GM21390 (cell line): ENCODE measurements around the gene CEACAM7.
"Not testable (repeated sequence)": the region's sequence is repeated elsewhere in the genome, so short reads cannot be mapped to it uniquely, and the experiment has no call there.

Experiments used
- ATAC-seq: cut with Tn5 transposase; IDR thresholded peaks from one replicate; pipeline ENCODE4 v1.9.1; 2021; ENCODE audit not compliant: unreplicated experiment

CEACAM7 gene

DNA sequence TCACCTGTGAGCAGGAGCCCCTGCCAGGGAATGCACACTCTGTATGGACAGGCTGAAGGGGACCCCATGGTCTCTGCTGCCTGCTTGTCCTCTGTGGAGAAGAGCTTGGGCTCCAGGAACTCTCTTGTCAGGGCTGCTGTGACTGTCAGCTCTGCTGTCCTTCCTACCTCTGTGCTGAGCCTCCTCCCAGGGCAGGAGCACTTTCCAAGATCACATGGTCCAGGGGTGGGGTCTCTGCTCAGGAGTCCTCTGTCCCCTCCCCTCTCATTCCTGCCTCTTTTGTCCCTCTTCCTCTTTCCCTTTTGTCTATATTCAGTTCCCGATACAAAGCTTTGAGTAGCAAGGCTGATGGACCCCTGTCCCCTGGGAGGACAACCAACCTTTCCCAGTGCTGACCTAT, at the start of gene CEACAM7:
Gene CEACAM7 (minus strand): TSS at position 173 of the 400 bp plus-strand sequence. CDS start 105 bp downstream, at position 68.
- ATAC-seq: no peak

DNA sequence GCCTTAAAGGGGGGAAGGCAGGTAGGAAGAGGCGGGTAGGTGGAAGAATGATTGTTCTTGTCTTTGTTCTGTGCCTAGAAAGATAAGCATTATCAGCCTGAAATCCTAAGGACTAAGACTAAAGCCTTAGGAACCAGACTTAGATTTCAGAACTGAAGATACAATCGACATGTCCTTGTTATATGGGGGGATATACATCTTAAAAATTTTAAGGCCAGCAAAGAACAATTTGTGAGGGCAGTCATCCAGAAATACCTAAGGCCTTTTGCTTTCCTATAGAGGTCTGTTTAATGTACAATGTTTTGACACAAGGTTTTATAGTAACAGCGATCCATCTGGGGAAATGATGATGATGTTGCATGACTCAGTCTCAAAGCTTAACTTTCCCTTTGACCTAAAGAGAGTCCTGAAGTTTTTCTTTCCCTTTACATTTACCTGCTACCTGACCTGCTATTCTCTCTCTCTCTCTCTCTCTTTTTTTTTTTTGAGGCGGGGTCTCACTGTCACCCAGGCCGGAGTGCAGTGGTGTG, 47.1 kb upstream of the CEACAM7 start:
- no peak for ATAC-seq

DNA sequence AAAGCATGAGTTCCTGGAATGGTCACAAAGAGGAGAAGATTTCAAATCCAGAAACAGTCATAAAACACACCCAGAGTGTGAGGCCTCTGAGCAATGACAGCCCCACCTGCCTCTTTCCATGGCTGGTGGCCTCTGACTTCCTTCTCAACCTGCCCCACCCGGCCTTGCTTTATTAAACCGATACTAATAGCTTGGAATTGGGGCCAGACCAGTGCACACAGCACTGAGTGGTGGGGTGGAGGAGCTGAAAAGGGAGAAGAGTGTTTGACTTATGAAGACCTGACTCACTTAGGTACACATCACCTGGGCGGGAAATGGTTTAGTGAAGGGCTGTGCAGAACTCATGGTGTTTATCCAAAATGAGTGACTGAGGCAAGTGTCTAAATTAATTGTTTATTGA, 46.5 kb upstream of the CEACAM7 start:
- ATAC-seq: no peak

DNA sequence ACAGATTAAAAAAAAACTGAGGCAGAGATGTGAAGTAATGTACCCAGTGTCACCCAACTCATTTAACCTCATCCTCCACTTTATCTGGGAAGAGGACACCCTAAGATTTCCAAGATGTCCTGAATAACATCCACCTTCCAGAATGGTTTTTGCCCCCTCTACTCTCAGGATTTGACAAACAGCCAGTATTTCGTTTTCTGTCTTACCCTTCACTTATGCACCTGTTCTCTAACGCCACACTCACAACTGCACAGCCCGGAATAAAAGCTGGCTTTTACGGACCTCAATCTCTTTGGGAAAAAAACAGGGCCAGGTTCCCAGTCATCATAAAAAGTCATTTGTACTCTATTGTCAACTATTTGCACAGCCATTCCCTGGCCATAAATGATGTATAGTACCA, 46.1 kb upstream of the CEACAM7 start:
- no peak for ATAC-seq

DNA sequence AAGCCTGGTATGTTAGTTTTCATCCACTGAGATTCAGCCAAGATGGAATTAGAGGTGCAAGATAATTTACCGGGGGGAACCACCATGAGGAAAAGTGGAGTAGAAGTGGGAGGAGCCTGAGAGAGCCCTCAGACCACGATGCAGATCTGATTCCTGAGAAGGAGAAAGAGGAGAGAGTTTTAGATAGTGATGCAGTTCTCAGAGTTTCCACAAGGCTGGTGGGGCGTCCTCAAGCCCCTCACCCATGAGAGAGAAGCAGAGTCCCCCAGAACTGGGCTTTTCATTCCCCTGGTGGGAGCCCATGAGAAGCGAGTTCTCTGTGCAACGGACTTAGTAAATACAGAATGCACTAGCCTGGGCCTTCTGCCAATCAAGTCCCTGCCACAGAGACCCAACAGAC, 38.4 kb upstream of the CEACAM7 start:
- no peak for ATAC-seq

DNA sequence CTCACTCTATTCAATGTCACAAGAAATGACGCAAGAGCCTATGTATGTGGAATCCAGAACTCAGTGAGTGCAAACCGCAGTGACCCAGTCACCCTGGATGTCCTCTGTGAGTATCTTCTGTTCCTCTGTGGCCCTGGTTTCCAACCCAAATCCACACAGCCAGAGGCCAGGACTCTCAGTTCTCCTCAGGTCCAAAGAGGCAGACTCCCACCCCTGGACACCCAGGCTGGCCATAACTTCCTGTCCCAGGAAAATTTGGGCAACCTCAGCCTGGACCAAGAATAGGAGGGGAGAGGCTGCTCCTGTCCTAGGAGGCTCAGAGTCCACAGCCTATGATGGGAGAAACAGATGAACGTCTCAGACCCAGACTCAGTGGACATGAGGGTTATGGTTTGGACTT, 32.0 kb upstream of the CEACAM7 start:
- ATAC-seq: no peak

DNA sequence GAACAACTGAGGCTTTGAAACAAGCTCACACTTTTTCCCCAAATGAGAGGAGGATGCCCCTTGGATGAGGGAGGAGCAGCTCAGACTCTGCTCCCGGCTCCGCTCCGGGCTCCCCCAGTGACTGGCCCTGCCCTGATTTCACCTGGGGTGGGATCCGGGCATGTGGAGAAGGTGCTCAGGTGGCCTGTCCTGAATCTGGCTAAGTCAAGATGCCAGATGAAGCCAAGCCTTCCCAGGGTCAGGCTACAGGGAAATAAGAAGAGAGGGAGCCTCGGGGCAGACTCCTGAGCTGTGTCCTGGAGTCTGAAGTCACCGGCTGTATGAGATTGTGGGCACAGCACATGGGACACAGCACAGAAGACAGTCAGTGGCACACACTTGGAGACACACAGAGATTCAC, 30.7 kb upstream of the CEACAM7 start:
- no peak for ATAC-seq

DNA sequence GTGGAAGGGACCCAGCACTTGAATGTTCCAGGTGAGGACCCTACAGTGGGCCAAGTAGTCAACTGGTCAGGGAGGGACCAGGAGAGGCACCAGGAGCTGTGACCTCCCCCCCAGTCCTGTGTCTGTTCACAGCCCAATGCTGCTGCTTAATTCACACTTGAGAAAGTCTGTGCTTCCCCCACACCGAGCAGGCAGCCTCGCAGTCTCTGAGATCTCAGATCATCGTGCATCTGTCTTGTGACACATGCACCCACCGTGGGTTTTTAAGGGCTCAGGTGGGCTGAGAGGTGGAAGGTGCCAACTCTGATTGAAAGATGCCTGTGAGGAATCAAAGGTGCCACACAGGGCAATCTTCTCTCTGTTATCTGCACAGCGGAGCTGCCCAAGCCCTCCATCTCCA, 26.5 kb upstream of the CEACAM7 start:
- no peak for ATAC-seq

DNA sequence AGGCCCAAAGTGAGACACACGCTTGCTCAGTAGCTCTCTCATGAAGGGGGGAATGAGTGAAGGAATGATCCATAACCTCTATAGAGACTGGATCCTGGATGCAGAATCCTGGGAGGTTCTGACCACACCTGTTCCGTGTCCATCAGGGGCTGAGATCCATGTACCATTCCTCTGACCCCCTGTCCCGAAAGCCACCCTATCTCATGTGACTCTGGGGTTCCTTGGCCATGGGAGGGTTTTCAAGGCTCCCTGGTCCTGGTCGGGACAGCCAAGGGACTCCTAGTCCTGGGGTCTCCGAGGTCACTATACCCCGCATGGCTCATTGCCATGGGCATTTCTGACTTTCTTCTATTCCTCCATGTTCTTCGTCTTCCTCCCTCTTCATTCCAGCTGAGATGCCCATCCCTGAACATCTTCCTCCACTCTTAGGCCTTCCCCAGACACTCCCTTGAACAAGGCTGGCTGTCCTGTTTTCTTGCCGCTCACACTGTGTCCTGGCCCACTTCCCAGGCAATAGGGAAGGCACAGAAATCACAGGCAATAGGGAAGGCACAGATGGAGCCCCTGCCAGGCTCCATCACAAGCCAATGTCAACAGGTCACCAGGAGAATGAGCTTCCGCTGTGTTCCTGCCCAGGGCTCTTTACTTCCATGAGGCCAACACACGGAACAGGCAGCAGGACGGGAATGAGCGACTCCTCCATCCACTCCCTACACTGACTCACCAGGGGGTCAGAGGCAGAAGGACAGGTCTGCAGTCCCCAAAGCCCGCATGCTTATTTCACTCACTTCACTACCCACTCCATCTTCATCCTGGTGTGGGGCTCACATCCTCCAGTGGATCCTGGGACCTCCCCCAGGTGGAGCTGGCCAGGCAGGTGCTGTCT, 23.5 kb upstream of the CEACAM7 start:
- no peak for ATAC-seq

DNA sequence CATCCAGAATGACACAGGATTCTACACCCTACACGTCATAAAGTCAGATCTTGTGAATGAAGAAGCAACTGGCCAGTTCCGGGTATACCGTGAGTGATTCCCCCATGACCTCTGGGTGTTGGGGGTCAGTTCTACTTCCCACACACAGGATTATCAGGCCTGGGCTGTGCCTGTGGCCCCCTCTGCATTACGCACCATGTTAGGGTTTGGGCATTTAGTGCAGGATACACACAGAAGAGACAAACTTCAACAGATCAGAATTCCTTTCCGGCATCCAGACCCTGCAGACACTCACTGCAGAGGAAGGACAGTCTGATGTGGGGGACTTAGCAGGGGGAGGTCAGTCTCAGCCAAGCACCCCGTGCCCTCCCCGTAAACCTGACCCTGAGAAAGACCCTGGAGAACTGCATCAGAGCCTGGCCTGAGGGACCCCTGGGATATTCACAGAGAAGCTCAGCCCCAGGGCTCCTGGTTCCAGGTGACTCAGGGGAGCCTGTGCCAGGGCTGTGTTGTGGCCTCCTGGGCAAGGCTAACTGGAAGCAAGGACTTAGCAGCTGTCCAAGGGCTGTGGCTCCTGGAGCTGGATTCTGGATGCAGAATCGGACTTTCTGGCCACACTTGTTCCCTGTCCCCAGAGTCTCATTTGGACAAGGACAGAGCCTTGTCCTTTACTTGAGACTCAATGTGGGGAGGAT, 22.0 kb upstream of the CEACAM7 start:
- no peak for ATAC-seq

DNA sequence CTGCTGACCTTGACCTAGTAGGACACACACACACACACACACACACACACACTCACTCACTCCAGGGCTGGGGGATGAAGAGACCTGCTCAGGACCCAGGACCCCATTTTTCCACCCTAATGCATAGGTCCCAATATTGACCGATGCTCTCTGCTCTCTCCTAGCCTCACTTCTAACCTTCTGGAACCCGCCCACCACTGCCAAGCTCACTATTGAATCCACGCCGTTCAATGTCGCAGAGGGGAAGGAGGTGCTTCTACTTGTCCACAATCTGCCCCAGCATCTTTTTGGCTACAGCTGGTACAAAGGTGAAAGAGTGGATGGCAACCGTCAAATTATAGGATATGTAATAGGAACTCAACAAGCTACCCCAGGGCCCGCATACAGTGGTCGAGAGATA, 21.4 kb upstream of the CEACAM7 start:
- ATAC-seq: not testable (repeated sequence)

DNA sequence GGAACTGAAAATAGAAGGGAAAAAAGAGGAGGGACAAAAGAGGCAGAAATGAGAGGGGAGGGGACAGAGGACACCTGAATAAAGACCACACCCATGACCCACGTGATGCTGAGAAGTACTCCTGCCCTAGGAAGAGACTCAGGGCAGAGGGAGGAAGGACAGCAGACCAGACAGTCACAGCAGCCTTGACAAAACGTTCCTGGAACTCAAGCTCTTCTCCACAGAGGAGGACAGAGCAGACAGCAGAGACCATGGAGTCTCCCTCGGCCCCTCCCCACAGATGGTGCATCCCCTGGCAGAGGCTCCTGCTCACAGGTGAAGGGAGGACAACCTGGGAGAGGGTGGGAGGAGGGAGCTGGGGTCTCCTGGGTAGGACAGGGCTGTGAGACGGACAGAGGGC, 20.4 kb upstream of the CEACAM7 start, which contains the start of gene CEACAM5:
Gene CEACAM5 (plus strand): TSS at position 146 of the 400 bp plus-strand sequence. CDS start 106 bp downstream, at position 252.
- ATAC-seq: no peak

DNA sequence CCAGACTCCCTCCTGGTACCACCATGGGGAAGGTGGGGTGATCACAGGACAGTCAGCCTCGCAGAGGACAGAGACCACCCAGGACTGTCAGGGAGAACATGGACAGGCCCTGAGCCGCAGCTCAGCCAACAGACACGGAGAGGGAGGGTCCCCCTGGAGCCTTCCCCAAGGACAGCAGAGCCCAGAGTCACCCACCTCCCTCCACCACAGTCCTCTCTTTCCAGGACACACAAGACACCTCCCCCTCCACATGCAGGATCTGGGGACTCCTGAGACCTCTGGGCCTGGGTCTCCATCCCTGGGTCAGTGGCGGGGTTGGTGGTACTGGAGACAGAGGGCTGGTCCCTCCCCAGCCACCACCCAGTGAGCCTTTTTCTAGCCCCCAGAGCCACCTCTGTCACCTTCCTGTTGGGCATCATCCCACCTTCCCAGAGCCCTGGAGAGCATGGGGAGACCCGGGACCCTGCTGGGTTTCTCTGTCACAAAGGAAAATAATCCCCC, 19.9 kb upstream of the CEACAM7 start:
- ATAC-seq: no peak

DNA sequence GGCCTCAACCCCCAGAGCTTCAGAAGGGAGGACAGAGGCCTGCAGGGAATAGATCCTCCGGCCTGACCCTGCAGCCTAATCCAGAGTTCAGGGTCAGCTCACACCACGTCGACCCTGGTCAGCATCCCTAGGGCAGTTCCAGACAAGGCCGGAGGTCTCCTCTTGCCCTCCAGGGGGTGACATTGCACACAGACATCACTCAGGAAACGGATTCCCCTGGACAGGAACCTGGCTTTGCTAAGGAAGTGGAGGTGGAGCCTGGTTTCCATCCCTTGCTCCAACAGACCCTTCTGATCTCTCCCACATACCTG, 19.4 kb upstream of the CEACAM7 start:
- no peak for ATAC-seq

DNA sequence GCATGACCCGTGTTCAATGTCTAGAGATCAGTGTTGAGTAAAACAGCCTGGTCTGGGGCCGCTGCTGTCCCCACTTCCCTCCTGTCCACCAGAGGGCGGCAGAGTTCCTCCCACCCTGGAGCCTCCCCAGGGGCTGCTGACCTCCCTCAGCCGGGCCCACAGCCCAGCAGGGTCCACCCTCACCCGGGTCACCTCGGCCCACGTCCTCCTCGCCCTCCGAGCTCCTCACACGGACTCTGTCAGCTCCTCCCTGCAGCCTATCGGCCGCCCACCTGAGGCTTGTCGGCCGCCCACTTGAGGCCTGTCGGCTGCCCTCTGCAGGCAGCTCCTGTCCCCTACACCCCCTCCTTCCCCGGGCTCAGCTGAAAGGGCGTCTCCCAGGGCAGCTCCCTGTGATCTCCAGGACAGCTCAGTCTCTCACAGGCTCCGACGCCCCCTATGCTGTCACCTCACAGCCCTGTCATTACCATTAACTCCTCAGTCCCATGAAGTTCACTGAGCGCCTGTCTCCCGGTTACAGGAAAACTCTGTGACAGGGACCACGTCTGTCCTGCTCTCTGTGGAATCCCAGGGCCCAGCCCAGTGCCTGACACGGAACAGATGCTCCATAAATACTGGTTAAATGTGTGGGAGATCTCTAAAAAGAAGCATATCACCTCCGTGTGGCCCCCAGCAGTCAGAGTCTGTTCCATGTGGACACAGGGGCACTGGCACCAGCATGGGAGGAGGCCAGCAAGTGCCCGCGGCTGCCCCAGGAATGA, 18.9 kb upstream of the CEACAM7 start:
- ATAC-seq: no peak

DNA sequence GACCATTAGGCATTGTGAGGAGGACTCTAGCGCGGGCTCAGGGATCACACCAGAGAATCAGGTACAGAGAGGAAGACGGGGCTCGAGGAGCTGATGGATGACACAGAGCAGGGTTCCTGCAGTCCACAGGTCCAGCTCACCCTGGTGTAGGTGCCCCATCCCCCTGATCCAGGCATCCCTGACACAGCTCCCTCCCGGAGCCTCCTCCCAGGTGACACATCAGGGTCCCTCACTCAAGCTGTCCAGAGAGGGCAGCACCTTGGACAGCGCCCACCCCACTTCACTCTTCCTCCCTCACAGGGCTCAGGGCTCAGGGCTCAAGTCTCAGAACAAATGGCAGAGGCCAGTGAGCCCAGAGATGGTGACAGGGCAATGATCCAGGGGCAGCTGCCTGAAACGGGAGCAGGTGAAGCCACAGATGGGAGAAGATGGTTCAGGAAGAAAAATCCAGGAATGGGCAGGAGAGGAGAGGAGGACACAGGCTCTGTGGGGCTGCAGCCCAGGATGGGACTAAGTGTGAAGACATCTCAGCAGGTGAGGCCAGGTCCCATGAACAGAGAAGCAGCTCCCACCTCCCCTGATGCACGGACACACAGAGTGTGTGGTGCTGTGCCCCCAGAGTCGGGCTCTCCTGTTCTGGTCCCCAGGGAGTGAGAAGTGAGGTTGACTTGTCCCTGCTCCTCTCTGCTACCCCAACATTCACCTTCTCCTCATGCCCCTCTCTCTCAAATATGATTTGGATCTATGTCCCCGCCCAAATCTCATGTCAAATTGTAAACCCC, 17.5 kb upstream of the CEACAM7 start:
- ATAC-seq: no peak

DNA sequence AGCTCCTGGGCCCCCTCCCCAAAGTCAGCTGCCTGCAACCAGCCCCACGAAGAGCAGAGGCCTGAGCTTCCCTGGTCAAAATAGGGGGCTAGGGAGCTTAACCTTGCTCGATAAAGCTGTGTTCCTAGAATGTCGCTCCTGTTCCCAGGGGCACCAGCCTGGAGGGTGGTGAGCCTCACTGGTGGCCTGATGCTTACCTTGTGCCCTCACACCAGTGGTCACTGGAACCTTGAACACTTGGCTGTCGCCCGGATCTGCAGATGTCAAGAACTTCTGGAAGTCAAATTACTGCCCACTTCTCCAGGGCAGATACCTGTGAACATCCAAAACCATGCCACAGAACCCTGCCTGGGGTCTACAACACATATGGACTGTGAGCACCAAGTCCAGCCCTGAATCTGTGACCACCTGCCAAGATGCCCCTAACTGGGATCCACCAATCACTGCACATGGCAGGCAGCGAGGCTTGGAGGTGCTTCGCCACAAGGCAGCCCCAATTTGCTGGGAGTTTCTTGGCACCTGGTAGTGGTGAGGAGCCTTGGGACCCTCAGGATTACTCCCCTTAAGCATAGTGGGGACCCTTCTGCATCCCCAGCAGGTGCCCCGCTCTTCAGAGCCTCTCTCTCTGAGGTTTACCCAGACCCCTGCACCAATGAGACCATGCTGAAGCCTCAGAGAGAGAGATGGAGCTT, 15.7 kb upstream of the CEACAM7 start:
- no peak for ATAC-seq

DNA sequence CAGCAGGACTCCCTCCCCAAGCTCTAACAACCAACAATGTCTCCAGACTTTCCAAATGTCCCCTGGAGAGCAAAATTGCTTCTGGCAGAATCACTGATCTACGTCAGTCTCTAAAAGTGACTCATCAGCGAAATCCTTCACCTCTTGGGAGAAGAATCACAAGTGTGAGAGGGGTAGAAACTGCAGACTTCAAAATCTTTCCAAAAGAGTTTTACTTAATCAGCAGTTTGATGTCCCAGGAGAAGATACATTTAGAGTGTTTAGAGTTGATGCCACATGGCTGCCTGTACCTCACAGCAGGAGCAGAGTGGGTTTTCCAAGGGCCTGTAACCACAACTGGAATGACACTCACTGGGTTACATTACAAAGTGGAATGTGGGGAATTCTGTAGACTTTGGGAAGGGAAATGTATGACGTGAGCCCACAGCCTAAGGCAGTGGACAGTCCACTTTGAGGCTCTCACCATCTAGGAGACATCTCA, 14.1 kb upstream of the CEACAM7 start:
- ATAC-seq: no peak

DNA sequence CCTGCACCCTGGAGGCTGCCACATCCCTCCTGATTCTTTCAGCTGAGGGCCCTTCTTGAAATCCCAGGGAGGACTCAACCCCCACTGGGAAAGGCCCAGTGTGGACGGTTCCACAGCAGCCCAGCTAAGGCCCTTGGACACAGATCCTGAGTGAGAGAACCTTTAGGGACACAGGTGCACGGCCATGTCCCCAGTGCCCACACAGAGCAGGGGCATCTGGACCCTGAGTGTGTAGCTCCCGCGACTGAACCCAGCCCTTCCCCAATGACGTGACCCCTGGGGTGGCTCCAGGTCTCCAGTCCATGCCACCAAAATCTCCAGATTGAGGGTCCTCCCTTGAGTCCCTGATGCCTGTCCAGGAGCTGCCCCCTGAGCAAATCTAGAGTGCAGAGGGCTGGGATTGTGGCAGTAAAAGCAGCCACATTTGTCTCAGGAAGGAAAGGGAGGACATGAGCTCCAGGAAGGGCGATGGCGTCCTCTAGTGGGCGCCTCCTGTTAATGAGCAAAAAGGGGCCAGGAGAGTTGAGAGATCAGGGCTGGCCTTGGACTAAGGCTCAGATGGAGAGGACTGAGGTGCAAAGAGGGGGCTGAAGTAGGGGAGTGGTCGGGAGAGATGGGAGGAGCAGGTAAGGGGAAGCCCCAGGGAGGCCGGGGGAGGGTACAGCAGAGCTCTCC, 13.5 kb upstream of the CEACAM7 start:
- ATAC-seq: no peak
